CD4-positive, alpha-beta T cell treated with Interleukin-6 for 4 hours (primary cell): ENCODE data around the gene SHH.
A peak's percentile ranks its signal among the peaks of the same experiment; 100 is the strongest.

Experiments used
- DNase-seq: peaks from one replicate; pipeline ENCODE4 v3.0.0-alpha.2; 2020; ENCODE audit warnings: mixed read lengths

Gene SHH

GRCh38 chr7:155804897-155805825 is 7.1 kb downstream of the SHH start:
- DNase-seq: peak; percentile 43

DNA sequence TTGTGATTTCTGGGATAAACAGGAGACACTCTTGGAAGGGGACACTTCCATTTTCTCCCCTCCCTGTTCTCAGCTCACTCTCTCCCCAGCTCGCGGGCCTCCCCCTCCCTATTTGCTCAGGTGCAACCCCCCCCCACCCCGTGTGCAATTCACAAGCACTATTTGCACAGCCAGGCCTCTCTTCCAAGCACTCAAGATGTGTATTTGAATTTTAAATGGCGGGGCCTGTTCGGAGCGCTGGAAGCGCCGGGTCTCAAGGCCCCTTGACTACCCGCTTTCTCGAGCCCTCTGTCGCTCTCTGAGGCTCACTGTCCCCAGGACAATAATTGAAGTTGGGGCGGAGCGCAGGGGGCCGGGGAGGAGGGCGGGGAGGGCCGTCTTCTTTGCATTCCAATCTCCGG is 7.8 kb downstream of the SHH start:
- DNase-seq: no peak

- DNase-seq: no peak
These were observed 8.6 kb downstream of the SHH start for GRCh38 chr7:155803418-155804376.

DNA sequence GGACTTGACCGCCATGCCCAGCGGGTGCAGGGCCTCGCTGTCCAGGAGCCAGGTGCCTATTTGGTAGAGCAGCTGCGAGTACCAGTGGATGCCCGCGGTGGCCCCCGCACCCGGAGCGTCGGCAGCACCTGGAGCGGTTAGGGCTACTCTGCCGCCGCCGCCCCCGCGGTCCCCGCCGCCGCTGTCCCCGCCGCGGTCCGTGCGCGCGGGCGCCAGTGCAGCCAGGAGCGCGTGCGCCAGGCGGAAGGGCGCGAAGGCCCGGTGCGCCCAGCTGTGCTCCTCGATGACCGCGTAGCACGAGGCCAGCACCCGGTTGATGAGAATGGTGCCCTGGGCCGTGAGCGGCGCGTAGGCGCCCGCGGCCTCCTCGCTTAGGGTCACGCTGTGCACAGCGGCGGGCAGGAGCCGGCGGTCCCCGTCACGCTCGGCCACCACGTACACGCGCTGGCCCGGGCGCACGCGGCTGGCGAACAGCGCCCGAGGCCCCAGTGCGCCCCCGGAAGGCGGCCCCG is 9.3 kb downstream of the SHH start:
- DNase-seq: no peak

- no peak for DNase-seq
These were observed 10.0 kb downstream of the SHH start for GRCh38 chr7:155802291-155802690.

GRCh38 chr7:155800741-155801267 is 11.5 kb downstream of the SHH start:
- no peak for DNase-seq

GRCh38 chr7:155800301-155800700 is 12.0 kb downstream of the SHH start:
- no peak for DNase-seq

DNA sequence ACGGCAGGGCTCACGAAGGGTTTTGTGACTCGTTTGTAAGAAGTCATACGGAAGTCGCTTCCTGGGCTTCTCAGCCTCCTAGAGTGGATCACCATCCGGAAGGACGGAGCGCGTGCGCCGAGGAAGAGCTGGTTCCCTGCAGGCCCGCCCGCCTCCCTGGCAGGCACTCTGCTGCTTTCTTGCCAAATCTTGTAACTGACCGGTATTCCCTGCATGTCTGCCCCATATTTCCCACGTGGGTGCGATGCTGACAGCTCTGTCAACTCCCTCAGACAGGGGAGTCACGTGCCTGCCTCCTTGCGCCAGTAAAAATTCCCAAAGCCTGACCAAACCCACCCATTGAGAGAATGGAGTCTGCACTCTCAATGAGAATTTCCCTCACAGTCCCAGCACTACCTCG is 12.7 kb downstream of the SHH start:
- DNase-seq: no peak

- no peak for DNase-seq
These were observed 13.4 kb downstream of the SHH start for GRCh38 chr7:155798673-155799439.

DNA sequence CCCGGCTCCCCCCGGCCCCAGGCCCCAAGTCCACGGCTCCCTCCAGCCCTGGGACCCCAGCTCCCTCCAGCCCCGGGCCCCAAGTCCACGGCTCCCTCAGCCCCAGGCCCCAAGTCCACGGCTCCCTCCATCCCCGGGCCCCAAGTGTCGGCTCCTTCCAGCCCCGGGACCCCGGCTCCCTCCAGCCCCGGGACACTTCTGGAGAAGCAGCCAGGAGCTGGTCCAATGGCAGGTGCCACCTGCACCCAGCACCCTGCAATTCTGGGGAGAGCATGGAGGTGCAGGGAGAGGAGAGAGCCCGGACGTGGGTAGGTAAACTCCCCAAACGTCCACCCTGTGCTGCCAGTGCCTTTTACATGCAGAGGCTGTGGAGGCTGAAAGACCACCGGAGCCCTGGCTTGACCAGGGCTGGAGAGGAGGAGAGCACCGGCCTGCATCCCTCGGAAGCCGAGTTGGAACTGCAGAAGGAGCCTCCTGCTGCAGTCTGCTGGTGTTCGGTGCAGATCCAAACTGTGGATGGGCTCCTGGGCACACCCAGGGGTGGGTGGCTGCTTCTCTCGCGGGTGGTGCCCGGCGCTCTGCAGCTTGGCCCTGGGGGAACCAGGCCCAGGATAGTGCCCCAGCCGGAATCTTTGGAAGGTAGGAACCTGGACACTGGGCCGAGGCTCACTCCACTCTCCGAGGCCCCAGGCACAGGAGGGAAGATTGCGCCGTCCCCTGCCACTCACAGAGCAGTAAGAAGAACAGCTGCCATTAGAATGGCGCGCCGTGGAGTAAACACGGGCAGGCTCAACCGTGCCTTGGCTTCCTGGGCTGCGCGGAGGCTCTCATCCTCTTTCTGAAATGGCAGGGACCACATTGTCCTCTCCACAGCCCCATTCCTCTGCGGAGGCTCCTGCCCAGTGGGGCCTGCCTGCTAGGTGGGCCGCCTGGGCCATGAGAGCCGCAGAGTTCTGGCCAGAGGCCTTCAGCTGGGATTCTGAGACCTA is 14.7 kb downstream of the SHH start:
- DNase-seq: no peak

GRCh38 chr7:155796381-155797261 is 15.6 kb downstream of the SHH start:
- DNase-seq: peak; percentile 72

DNA sequence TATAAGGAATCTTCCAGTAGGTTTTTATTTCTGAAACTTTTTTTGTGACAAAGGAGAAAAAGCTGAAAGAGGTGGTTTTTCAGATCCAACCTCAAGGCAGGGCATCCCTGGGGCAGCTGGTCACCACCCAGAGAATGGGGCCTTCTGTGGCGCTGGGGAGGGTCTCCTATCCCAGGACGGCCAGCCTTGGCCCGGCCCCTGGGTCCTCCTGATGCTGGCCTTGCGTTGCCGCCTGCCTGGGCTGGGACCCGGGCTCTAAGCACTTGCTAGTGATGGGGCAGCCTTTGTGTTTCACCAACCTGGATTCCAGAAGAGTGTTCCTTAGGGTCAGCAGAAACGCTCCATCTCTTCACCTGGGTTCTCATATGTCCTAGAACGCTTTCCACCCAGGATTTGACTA is 16.3 kb downstream of the SHH start:
- no peak for DNase-seq

DNA sequence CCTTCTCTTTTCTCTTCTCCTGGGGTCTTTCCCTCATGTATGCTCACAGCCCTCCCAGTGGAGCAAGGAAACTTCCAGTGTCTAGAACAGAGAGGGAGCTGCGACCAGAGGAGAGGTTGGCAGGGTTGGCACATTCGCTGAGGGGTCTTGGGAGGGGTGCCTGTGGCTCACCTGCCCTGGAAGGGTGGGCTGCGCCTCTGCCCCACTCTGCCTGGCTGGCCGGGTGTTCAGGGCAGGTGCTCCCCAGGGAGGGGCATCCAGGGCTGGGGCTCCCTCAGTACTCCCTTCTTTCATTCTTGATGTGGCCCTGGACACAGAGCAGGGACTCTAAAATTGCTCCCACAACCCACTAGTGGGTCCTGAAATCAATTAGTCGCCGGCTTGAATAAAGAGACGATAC is 16.9 kb downstream of the SHH start:
- DNase-seq: no peak

- no peak for DNase-seq
These were observed 18.1 kb downstream of the SHH start for GRCh38 chr7:155794196-155794595.

DNA sequence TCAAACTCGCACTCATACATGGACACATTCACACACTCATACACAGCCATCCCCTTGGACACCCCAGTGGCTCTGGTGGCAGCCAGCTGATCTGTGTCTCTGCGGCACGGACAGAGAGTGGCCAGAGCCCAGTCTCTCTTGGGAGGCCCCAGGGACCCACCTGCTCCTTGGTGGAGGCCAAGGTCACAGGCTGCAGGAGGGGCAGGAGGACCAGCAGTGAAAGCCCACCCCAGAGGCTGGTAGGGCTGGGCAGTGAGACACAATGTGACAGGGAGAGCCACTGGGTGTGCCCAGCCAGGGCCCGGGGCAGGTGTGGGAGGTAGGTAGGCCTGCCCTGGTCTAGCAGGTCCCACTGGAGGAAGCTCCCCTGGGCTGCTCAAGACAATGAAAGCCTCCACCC is 18.5 kb downstream of the SHH start:
- no peak for DNase-seq

GRCh38 chr7:155792999-155793560 is 19.2 kb downstream of the SHH start:
- DNase-seq: no peak

GRCh38 chr7:155792315-155792960 is 19.8 kb downstream of the SHH start:
- no peak for DNase-seq

GRCh38 chr7:155791836-155792235 is 20.4 kb downstream of the SHH start:
- DNase-seq: no peak

DNA sequence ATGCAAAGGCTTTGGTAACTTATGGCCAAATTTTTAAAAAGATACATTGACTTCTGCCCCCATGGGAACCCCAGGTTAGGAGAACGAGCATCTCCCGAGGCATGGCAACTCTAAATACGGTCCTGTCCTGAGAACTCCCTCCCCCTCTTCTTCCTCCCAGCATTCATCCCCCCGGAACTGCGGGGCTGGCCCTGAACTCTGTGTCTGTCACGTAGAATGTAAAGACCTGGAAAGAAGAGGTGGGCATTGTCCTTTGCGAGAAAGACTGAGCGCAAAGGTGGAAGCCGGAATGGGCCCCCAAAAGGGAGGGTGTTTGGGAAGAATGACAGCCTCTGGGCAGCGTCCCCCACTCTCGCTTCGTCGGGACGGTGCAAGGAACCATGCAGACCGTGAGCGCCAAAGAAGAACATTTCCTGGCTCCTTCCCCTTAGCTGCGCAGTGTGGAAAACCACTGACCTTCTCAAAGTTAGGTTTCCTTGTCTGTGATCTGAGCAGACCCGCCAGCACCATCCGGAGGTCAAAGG is 21.0 kb downstream of the SHH start:
- DNase-seq: no peak
